Panc1 (cell line): ENCODE measurements around the gene NANOS3. TPM values are rescaled to one million over a fixed set of nuclear protein-coding genes. Genes with fewer than 3 reads are reported as not detected.
A peak's percentile ranks its signal among the peaks of the same experiment; 100 is the strongest.

Experiments used
- ATAC-seq: fragments of 200-7000 bp; cut with Tn5 transposase; 2 replicates; pipeline ENCODE4 v1.9.1; 2020; ENCODE audit warnings: mild to moderate bottlenecking, moderate library complexity
- BruUV-seq: library from RNA; stranded (reverse); fragments of 400-500 nt; replicated peaks from 2 replicates; lab custom pipeline; 2021; lab: Mats Ljungman, UMichigan
- CTCF ChIA-PET: fragments of 300-600 bp; sonication (Branson Sonifier 250); formaldehyde crosslinking; loops from one replicate; lab custom pipeline; 2022; ENCODE audit warnings: antibody characterized with exemption; lab: Charles Lee
- POLR2A ChIA-PET: fragments of 300-600 bp; sonication (Branson Sonifier 250); formaldehyde crosslinking; loops from one replicate; lab custom pipeline; 2022; ENCODE audit warnings: antibody characterized with exemption; lab: Charles Lee
- DNase-seq: peaks from one replicate; pipeline ENCODE4 v3.0.0-alpha.2; 2010; ENCODE audit warnings: low read depth, low spot score
- H3K27ac ChIP-seq: 2 replicates; pipeline ENCODE4 v1.5.1; 2011; ENCODE audit warnings: mild to moderate bottlenecking, low read length, inconsistent platforms
- H3K27me3 ChIP-seq: fragments of 200-500 bp; sonication (Bioruptor generic); 2 replicates; pipeline ENCODE4 v1.6.0; 2014; ENCODE audit warnings: low read length, inconsistent platforms; ENCODE audit not compliant: control insufficient read depth, insufficient read depth
- H3K36me3 ChIP-seq: fragments of 200-500 bp; sonication (Bioruptor generic); 2 replicates; pipeline ENCODE4 v1.5.1; 2014; ENCODE audit warnings: inconsistent platforms, mild to moderate bottlenecking, low read length, moderate library complexity; ENCODE audit not compliant: control insufficient read depth, insufficient read depth
- H3K4me1 ChIP-seq: 2 replicates; pipeline ENCODE4 v1.5.1; 2011; ENCODE audit warnings: inconsistent platforms, mild to moderate bottlenecking, low read length, moderate library complexity; ENCODE audit not compliant: control insufficient read depth, insufficient read depth
- H3K4me3 ChIP-seq, 2 experiments: 2 replicates each; pipeline ENCODE4 v1.5.1; 2011 to 2012; ENCODE audit warnings: low read depth in 2 of 2, low read length in 2 of 2, mild to moderate bottlenecking in 2 of 2, inconsistent platforms in 1 of 2, moderate library complexity in 1 of 2
- H3K9me3 ChIP-seq: fragments of 200-500 bp; sonication (Bioruptor generic); 2 replicates; pipeline ENCODE4 v1.5.1; 2014; ENCODE audit warnings: low read depth, mild to moderate bottlenecking, inconsistent platforms, low read length, moderate library complexity; ENCODE audit not compliant: control insufficient read depth, insufficient read depth
- CTCF ChIP-seq: fragments of 450-650 bp; IDR thresholded peaks from 2 replicates; pipeline ENCODE4 v1.5.1; 2017; ENCODE audit warnings: mild to moderate bottlenecking
- POLR2AphosphoS5 ChIP-seq: IDR thresholded peaks from 2 replicates; pipeline ENCODE4 v1.6.1; 2012; ENCODE audit warnings: mild to moderate bottlenecking, low read depth, low read length, moderate library complexity
- SIN3A ChIP-seq: IDR thresholded peaks from 2 replicates; pipeline ENCODE4 v1.6.1; 2012; ENCODE audit warnings: low read depth, mild to moderate bottlenecking, low read length, moderate library complexity, borderline replicate concordance; ENCODE audit not compliant: insufficient read depth
- TCF7L2 ChIP-seq: IDR thresholded peaks from 2 replicates; pipeline ENCODE4 v1.6.1; 2011; ENCODE audit warnings: mild to moderate bottlenecking, low read depth, low read length, inconsistent platforms
- in situ Hi-C: cut with HindIII; loops from 2 replicates; pipeline ENCODE4 v1.10.0; 2016; ENCODE audit warnings: low sequenced_read_pairs, low pct_unique_long_range_greater_than_20kb
- intact Hi-C: fragments of 100-400 bp; cut with micrococcal nuclease; formaldehyde crosslinking; loops from one replicate; pipeline ENCODE4 v1.10.0; 2022; ENCODE audit not compliant: unreplicated experiment
- total RNA-seq: library from RNA; stranded (reverse); gene quantifications from one replicate; pipeline ENCODE4 v1.2.1, GENCODE V29; 2021; ENCODE audit not compliant: unreplicated experiment
- TF ChIP-seq, protein P1 (sequence below), 2 experiments: IDR thresholded peaks; 2 replicates each; pipeline ENCODE4 v1.6.1; 2011 to 2012; ENCODE audit warnings: low read depth in 2 of 2, control low read depth in 1 of 2, low read length in 1 of 2, mild to moderate bottlenecking in 1 of 2, moderate library complexity in 1 of 2; ENCODE audit not compliant: insufficient read depth in 1 of 2

NANOS3 gene
- total RNA-seq, 1 experiment from 2014 or later: 0.33 TPM

DNA sequence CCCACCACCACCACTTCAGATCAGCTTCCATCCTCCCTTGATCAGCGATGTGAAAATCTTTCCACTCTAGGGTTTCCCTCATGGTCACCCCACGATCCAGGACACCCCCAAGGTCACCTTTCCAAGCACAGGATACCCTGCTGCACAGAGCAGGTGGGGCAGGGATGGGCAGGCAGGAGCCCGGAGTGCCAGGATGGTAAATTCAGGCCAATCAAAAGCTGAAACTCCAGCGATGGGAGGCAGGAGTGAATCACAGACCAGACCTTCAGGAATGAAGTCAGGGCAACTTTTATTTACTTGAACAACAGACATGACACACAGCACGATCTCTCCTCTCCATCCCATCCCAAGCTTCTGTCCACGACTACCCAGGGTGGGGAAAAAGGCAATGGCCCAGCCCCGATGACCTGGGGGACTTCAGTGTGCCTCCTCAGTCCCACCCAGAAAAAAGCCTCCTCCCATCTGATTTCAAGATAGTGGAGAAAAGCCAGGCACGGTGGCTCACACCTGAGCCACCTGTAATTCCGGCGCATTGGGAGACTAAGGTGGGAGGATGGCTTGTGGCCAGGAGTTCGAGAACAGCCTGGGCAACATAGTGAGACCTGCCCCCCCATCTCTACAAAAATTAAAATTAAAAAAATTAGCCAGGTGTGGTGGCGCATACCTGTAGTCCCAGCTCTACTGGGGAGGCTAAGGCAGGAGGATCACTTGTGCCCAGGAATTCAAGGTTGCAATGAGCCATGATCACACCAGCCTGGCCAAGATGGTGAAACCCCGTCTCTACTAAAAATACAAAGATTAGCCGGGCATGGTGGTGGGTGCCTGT lies 42.5 kb upstream of the NANOS3 start:
- BruUV-seq: TSS peak; percentile 4
- no peak for DNase-seq
- in situ Hi-C loops: no loop called here
- ATAC-seq: peak; percentile 17
- H3K36me3 ChIP-seq: no peaks in the 10 kb centered on the region; the same call in 1 of the 2 replicates
- TF ChIP-seq SIN3A: no peak
- no peak for TF ChIP-seq CTCF
- TF ChIP-seq TCF7L2: no peak
- TF ChIP-seq, protein P1, sequence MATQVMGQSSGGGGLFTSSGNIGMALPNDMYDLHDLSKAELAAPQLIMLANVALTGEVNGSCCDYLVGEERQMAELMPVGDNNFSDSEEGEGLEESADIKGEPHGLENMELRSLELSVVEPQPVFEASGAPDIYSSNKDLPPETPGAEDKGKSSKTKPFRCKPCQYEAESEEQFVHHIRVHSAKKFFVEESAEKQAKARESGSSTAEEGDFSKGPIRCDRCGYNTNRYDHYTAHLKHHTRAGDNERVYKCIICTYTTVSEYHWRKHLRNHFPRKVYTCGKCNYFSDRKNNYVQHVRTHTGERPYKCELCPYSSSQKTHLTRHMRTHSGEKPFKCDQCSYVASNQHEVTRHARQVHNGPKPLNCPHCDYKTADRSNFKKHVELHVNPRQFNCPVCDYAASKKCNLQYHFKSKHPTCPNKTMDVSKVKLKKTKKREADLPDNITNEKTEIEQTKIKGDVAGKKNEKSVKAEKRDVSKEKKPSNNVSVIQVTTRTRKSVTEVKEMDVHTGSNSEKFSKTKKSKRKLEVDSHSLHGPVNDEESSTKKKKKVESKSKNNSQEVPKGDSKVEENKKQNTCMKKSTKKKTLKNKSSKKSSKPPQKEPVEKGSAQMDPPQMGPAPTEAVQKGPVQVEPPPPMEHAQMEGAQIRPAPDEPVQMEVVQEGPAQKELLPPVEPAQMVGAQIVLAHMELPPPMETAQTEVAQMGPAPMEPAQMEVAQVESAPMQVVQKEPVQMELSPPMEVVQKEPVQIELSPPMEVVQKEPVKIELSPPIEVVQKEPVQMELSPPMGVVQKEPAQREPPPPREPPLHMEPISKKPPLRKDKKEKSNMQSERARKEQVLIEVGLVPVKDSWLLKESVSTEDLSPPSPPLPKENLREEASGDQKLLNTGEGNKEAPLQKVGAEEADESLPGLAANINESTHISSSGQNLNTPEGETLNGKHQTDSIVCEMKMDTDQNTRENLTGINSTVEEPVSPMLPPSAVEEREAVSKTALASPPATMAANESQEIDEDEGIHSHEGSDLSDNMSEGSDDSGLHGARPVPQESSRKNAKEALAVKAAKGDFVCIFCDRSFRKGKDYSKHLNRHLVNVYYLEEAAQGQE (IDR thresholded peaks at IDR 0.05; ENCODE audit: insufficient read depth in 1 of 2, low read depth in 2 of 2, low read length in 1 of 2): no peak
- no peak for TF ChIP-seq POLR2AphosphoS5
- H3K4me3 ChIP-seq: peak overlapping the region in 1 of 2 experiments; percentile 29; a peak in 2 of 4 replicates
- H3K27ac ChIP-seq: peak overlapping the region; percentile 84
- H3K27me3 ChIP-seq: no peaks in the 10 kb centered on the region
- no peaks in the 10 kb centered on the region for H3K9me3 ChIP-seq
- ChIA-PET CTCF (no interaction called here), POLR2A (interaction anchor here (0.6 kb wide), 1 partner anchor 29 kb away, joined by 5 read pairs; no protein-coding TSS in a partner anchor)
- intact Hi-C loops: no loop called here
- peaks cover 40% of the 10 kb centered on the region for H3K4me1 ChIP-seq

DNA sequence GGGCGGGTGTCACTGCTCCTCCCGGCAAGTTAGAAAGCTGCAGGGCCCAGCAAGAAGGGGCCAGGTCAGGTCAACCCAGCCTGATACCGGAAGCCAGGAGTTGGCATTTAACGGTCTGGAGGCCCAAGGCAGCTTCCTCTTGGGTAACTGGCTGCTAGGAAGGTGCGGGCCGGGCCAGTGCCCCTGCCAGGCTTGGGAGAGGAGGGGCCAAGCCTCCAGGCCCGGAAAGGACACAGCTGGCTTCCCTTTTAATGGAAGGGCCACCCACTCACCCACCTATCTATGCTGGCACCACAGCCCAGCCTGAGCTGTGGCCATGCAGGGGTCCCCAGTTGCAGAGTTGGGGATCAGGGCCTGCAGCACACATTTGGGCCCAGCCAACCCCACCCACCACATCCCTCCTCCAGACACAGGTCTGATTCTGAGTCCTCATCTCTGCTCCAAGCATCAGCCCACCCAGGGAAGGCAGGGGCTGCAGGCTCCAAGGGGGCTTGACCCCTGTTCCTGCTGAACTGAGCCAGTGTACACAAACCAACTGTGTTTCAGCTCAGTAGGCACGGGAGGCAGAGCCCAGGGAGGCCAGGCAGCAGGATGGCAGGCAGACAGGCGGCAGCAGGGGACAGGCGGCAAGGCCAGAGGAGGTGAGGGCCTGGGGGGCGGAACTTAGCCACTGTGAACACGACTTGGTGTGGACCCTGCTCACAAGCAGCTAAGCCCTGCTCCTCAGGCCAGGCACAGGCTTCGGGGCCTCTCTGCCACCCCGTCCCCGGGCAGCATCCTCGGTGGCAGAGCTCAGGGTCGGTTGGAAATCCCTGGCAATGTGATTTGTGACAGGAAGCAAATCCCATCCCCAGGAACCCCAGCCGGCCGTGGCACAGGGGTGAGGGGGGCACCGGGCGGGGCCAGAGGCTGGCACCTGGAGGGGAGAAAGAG lies 40.9 kb upstream of the NANOS3 start:
- no peaks in the 10 kb centered on the region for H3K27me3 ChIP-seq
- ATAC-seq: peak; percentile 2; the same call in 1 of the 2 replicates
- peak overlapping the region; percentile 19 to 45; a peak in 3 of 4 replicates for H3K4me3 ChIP-seq
- peak overlapping the region; percentile 84 for H3K27ac ChIP-seq
- no peak for DNase-seq
- POLR2A ChIA-PET: interaction anchor here (0.6 to 2.3 kb wide), 9 partner anchors 11 to 548 kb away, joined by 3 to 26 read pairs (median 4); no protein-coding TSS in a partner anchor
- H3K36me3 ChIP-seq: peaks cover 4% of the 10 kb centered on the region
- no peaks in the 10 kb centered on the region for H3K9me3 ChIP-seq
- intact Hi-C loops (no loop called here), in situ Hi-C loops (no loop called here)
- peaks cover 40% of the 10 kb centered on the region for H3K4me1 ChIP-seq
- CTCF ChIA-PET: interaction anchor here (0.6 to 1.8 kb wide), 4 partner anchors 13 to 50 kb away, joined by 3 to 13 read pairs (median 4); no protein-coding TSS in a partner anchor
- no peak for TF ChIP-seq TCF7L2
- no peak for TF ChIP-seq SIN3A
- TF ChIP-seq, protein P1 (IDR thresholded peaks at IDR 0.05; ENCODE audit: insufficient read depth in 1 of 2, low read depth in 2 of 2, low read length in 1 of 2): no peak
- no peak for TF ChIP-seq CTCF
- peak; percentile 52 for TF ChIP-seq POLR2AphosphoS5
- BruUV-seq: no TSS peak
